A549 (cell line): ENCODE data around the gene UAP1. TPM values are rescaled to one million over a fixed set of nuclear protein-coding genes. Genes with fewer than 3 reads are reported as not detected.
A peak's percentile ranks its signal among the peaks of the same experiment; 100 is the strongest.

Experiments used
- ATAC-seq, 2 experiments: fragments of 200-7000 bp in 1 of 2; fragments of >200 bp in 1 of 2; cut with Nextera tagmentation in 1 of 2; cut with Tn5 transposase in 1 of 2; 3 replicates each; pipeline versions ENCODE4 v1.8.0 to v1.9.1; 2018 to 2020; ENCODE audit warnings: mild to moderate bottlenecking in 1 of 2, moderate library complexity in 1 of 2
- CTCF ChIA-PET: fragments of 300-600 bp; sonication (Branson Sonifier 250); formaldehyde crosslinking; extraction: SDS; loops from one replicate; lab custom pipeline; 2021; ENCODE audit warnings: antibody characterized with exemption, inconsistent platforms; lab: Yijun Ruan, JAX
- POLR2A ChIA-PET: fragments of 350-600 bp; formaldehyde crosslinking; extraction: SDS; loops from one replicate; lab custom pipeline; 2021; ENCODE audit warnings: antibody characterized with exemption, inconsistent platforms; lab: Yijun Ruan, JAX
- DNase-seq, 2 experiments: peaks; one replicate each; pipeline versions ENCODE4 v3.0.0 to v3.0.0-alpha.2; 2011 to 2016; ENCODE audit warnings: low read depth in 1 of 2, low spot score in 1 of 2
- FAIRE-seq: peaks from 2 replicates; lab custom pipeline; 2011; peaks lifted over from hg19 to GRCh38; lab: Jason Lieb, UNC
- H3K27ac ChIP-seq, 2 experiments: fragments of >200 bp; sonication (Bioruptor Twin); formaldehyde crosslinking; 3 replicates each; pipeline ENCODE4 v1.5.1; 2016 to 2017
- H3K4me1 ChIP-seq: fragments of >200 bp; sonication (Bioruptor Twin); formaldehyde crosslinking; 3 replicates; pipeline ENCODE4 v1.6.1; 2016
- H3K4me2 ChIP-seq: fragments of >200 bp; sonication (Bioruptor Twin); formaldehyde crosslinking; 3 replicates; pipeline ENCODE4 v1.6.1; 2016
- H3K4me3 ChIP-seq: fragments of >200 bp; sonication (Bioruptor Twin); formaldehyde crosslinking; 3 replicates; pipeline ENCODE4 v1.5.1; 2016
- H3K9me3 ChIP-seq: fragments of >200 bp; sonication (Bioruptor Twin); formaldehyde crosslinking; 3 replicates; pipeline ENCODE4 v1.6.1; 2016
- BHLHE40 ChIP-seq: IDR thresholded peaks from 2 replicates; pipeline ENCODE4 v1.6.1; 2012; ENCODE audit warnings: low read depth, low read length, inconsistent platforms
- CEBPB ChIP-seq, 2 experiments: fragments of >200 bp in 1 of 2; sonication (Bioruptor Twin) in 1 of 2; formaldehyde crosslinking in 1 of 2; IDR thresholded peaks; 2 replicates each; pipeline ENCODE4 v1.6.1; 2012 to 2016
- CHD2 ChIP-seq: fragments of 150-350 bp; IDR thresholded peaks from 2 replicates; pipeline ENCODE4 v1.6.1; 2014; ENCODE audit warnings: low read length; ENCODE audit not compliant: partially characterized antibody
- CTCF ChIP-seq: fragments of >200 bp; sonication (Bioruptor Twin); formaldehyde crosslinking; IDR thresholded peaks from 3 replicates; pipeline ENCODE4 v1.5.1; 2016
- EP300 ChIP-seq, 2 experiments: fragments of >200 bp; sonication (Bioruptor Twin); formaldehyde crosslinking; IDR thresholded peaks; 2 replicates in 1 of 2; 3 replicates in 1 of 2; pipeline ENCODE4 v1.6.1; 2016 to 2017
- FOSL2 ChIP-seq, 2 experiments: fragments of 450-650 bp in 1 of 2; fragments of >200 bp in 1 of 2; sonication (Bioruptor Twin) in 1 of 2; formaldehyde crosslinking; IDR thresholded peaks; 2 replicates each; pipeline versions ENCODE4 v1.5.0 to v1.6.1; 2016 to 2020; ENCODE audit warnings: mild to moderate bottlenecking in 1 of 2, moderate library complexity in 1 of 2
- HMGXB4 ChIP-seq: fragments of 250-450 bp; sonication (Bioruptor Pico); IDR thresholded peaks from 2 replicates; pipeline ENCODE4 v1.5.0; 2021; ENCODE audit warnings: mild to moderate bottlenecking, moderate library complexity, borderline replicate concordance
- JUNB ChIP-seq: fragments of >200 bp; sonication (Bioruptor Twin); formaldehyde crosslinking; IDR thresholded peaks from 2 replicates; pipeline ENCODE4 v1.6.1; 2016
- KDM1A ChIP-seq: fragments of 200-600 bp; sonication (generic); IDR thresholded peaks from 2 replicates; pipeline ENCODE4 v1.6.1; 2016; ENCODE audit warnings: low read depth, mild to moderate bottlenecking
- MAZ ChIP-seq: fragments of 150-350 bp; IDR thresholded peaks from 2 replicates; pipeline ENCODE4 v1.6.1; 2014; ENCODE audit warnings: antibody characterized with exemption, low read depth, low read length, borderline replicate concordance
- MYC ChIP-seq: IDR thresholded peaks from 2 replicates; pipeline ENCODE4 v1.6.1; 2012; ENCODE audit warnings: mild to moderate bottlenecking, inconsistent platforms, low read length, improper control_type of control experiment, borderline replicate concordance
- PHF8 ChIP-seq: fragments of 200-600 bp; sonication (generic); IDR thresholded peaks from 2 replicates; pipeline ENCODE4 v1.6.1; 2016; ENCODE audit warnings: low read depth, mild to moderate bottlenecking, antibody characterized with exemption, moderate library complexity, borderline replicate concordance
- POLR2AphosphoS2 ChIP-seq: conservative IDR thresholded peaks from 2 replicates; pipeline ENCODE4 v1.6.1; 2012; ENCODE audit warnings: low read length, improper control_type of control experiment, inconsistent platforms
- RARB ChIP-seq: fragments of 250-450 bp; sonication (Bioruptor Pico); IDR thresholded peaks from 2 replicates; pipeline ENCODE4 v1.8.0; 2021; ENCODE audit warnings: mild to moderate bottlenecking, moderate library complexity
- SREBF2 ChIP-seq: fragments of 450-650 bp; IDR thresholded peaks from 2 replicates; pipeline ENCODE4 v1.6.1; 2014; ENCODE audit warnings: mild to moderate bottlenecking, moderate library complexity
- TFCP2L1 ChIP-seq: fragments of 250-450 bp; sonication (Bioruptor Pico); IDR thresholded peaks from 2 replicates; pipeline ENCODE4 v1.5.0; 2021; ENCODE audit warnings: mild to moderate bottlenecking
- ZNF302 ChIP-seq: fragments of 250-450 bp; sonication (Bioruptor Pico); IDR thresholded peaks from 2 replicates; pipeline ENCODE4 v1.9.0; 2021; ENCODE audit warnings: inconsistent platforms, mild to moderate bottlenecking, moderate library complexity
- ZSCAN20 ChIP-seq: fragments of 250-450 bp; sonication (Bioruptor Pico); IDR thresholded peaks from 2 replicates; pipeline ENCODE4 v1.8.0; 2022; ENCODE audit warnings: mild to moderate bottlenecking, moderate library complexity
- WGBS: methylation state at CpG from one replicate; pipeline ENCODE4 v1.1.6; 2017; ENCODE audit errors: missing lambda C conversion rate; 5-methylcytosine and 5-hydroxymethylcytosine counted together
- polyA plus RNA-seq, 4 experiments: library from polyadenylated mRNA; depleted of rRNA in 3 of 4; stranded (reverse); fragments of >200 nt; fragmentation: RNase III in 1 of 4; extraction: RNeasy Plus Mini Kit Qiagen cat#74134 plus additional on column Dnase treatment in 1 of 4; gene quantifications; 2 replicates in 3 of 4; 3 replicates in 1 of 4; pipeline ENCODE4 v1.2.3, GENCODE V29; 2011 to 2017
- TF ChIP-seq, protein P1 (sequence below): fragments of 250-450 bp; sonication (Bioruptor Pico); IDR thresholded peaks from 2 replicates; pipeline ENCODE4 v1.5.0; 2020; ENCODE audit warnings: low read depth, mild to moderate bottlenecking, moderate library complexity

The UAP1 gene
- polyA plus RNA-seq, 2 of the 4 experiments (the other 2 are of a cell fraction): 19.8 to 25.3 TPM

DNA sequence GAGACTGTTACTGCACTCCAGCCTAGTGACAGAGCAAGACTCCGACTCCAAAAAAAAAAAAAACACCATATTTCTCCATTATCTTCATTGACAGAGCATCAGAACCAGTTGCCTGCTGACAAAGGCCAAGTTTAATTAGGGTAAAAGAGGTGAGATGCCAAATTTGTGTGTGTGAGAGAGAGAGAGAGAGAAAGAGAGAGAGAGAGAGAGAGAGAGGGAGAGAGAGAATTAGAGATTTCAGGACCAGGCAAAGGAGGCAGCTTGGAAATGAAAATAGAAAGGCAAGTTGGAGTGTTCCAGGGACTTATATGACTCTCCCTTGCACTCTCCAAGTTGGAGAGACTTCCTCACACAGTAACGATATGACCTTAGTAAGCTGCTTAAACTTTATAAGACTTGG is 24.3 kb upstream of the UAP1 start:
- Histone ChIP-seq H3K4me3 (no peak overlapping the region), H3K4me1 (peaks cover 10% of the 10 kb centered on the region), H3K9me3 (no peaks in the 10 kb centered on the region), H3K4me2 (no peak overlapping the region), H3K27ac (no peak overlapping the region)
- FAIRE-seq (no peak), DNase-seq (no peak), ATAC-seq (no peak)
- ChIA-PET POLR2A (no interaction called here), CTCF (interaction anchor here (1.8 kb wide), 1 partner anchor 481 kb away, joined by 3 read pairs; no protein-coding TSS in a partner anchor)
- TF ChIP-seq ZNF302 (CRISPR knock-in tag): no peak
- TF ChIP-seq RARB (CRISPR knock-in tag): no peak
- no peak for TF ChIP-seq HMGXB4 (CRISPR knock-in tag)
- TF ChIP-seq JUNB: no peak
- WGBS: 92% methylated on average over 2 of the region's 2 CpGs

- peak overlapping the region in 1 of 2 experiments; percentile 68; a peak in 3 of 6 replicates for H3K27ac ChIP-seq
- no peak for TF ChIP-seq SREBF2
- TF ChIP-seq MAZ: no peak
- no peak for TF ChIP-seq RARB (CRISPR knock-in tag)
- no peak for TF ChIP-seq CTCF
- TF ChIP-seq FOSL2 (IDR thresholded peaks at IDR 0.05): no peak
- TF ChIP-seq FOSL2 (CRISPR knock-in tag; IDR thresholded peaks at IDR 0.05): 0 out of 2 replicates have a peak, but pooled peaks have one; percentile 30
- TF ChIP-seq MYC: no peak
- POLR2A ChIA-PET: no interaction called here
- CTCF ChIA-PET: interaction anchor here (1.1 kb wide), 1 partner anchor 17 kb away, joined by 3 read pairs; no protein-coding TSS in a partner anchor
- peak; percentile 64 for ATAC-seq
- WGBS: 42% methylated on average over 1 of the region's 1 CpG
- no peak overlapping the region for H3K4me3 ChIP-seq
- peak overlapping the region; percentile 11; the same call in 2 of the 3 replicates for H3K4me2 ChIP-seq
- peaks cover 7% of the 10 kb centered on the region; the same call in 1 of the 3 replicates for H3K9me3 ChIP-seq
- FAIRE-seq: no peak
- H3K4me1 ChIP-seq: peaks cover 10% of the 10 kb centered on the region
- DNase-seq: peak in 1 of 2 experiments; percentile 19
These were observed 22.6 kb upstream of the UAP1 start for GRCh38 chr1:162538815-162539431.

DNA sequence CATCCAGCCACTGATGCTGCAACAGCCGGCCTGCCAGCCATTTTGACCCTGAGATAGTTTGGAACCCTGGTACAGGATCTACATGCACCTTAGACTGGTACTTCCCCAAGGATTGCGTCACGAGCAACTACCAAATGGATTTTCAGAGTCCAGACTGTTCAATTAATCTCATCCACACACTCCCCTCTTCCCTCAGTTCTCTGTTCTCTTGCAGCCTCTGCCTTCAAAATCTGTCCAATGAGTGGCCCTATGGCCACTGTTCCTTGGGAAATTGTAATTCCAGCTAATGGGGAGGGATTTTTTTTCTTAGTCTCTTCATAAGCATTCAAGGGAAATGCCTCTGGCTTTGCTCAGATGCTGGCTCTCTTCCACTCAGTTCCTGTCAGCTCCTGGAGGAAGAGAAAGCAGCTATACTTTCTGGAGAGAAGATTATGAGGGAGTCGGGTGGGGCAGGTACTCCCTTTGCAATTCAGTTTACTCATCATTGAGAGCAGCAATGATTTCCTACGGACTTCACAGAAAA is 19.8 kb upstream of the UAP1 start:
- Histone ChIP-seq H3K9me3 (peaks cover 7% of the 10 kb centered on the region; the same call in 1 of the 3 replicates), H3K4me1 (peaks cover 10% of the 10 kb centered on the region), H3K27ac (peak overlapping the region in 1 of 2 experiments; percentile 27; a peak in 1 of 6 replicates), H3K4me3 (no peak overlapping the region), H3K4me2 (no peak overlapping the region; the same call in 2 of the 3 replicates)
- peak in 1 of 2 experiments; percentile 25 for DNase-seq
- 43% methylated on average over 5 of the region's 5 CpGs for whole genome bisulfite sequencing
- FAIRE-seq: no peak
- CTCF ChIA-PET: no interaction called here
- POLR2A ChIA-PET: no interaction called here
- TF ChIP-seq PHF8 (no peak), EP300 (IDR thresholded peaks at IDR 0.05) (no peak), FOSL2 (IDR thresholded peaks at IDR 0.05) (no peak), FOSL2 (CRISPR knock-in tag; IDR thresholded peaks at IDR 0.05) (no peak), TFCP2L1 (no peak), POLR2AphosphoS2 (no peak), BHLHE40 (no peak), CHD2 (no peak), CEBPB (IDR thresholded peaks at IDR 0.05) (no peak), ZSCAN20 (no peak), KDM1A (no peak), ZNF302 (CRISPR knock-in tag) (no peak)
- TF ChIP-seq, protein P1, sequence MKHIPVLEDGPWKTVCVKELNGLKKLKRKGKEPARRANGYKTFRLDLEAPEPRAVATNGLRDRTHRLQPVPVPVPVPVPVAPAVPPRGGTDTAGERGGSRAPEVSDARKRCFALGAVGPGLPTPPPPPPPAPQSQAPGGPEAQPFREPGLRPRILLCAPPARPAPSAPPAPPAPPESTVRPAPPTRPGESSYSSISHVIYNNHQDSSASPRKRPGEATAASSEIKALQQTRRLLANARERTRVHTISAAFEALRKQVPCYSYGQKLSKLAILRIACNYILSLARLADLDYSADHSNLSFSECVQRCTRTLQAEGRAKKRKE (CRISPR knock-in tag): no peak
- peak; percentile 50 to 69; a peak in 4 of 6 replicates for ATAC-seq
